K562 (cell line): ENCODE data around the gene OR5J2.

Experiments used
- ATF2 ChIP-seq: sonication (generic); formaldehyde crosslinking; IDR thresholded peaks from 2 replicates; pipeline ENCODE4 v1.8.1; 2022; ENCODE audit warnings: missing genetic modification reagents
- CTCF ChIP-seq, 3 experiments: IDR thresholded peaks in 2 of 3; conservative IDR thresholded peaks in 1 of 3; 2 replicates each; pipeline ENCODE4 v1.5.1; 2011 to 2012; ENCODE audit warnings: low read length in 3 of 3, mild to moderate bottlenecking in 3 of 3, control low read depth in 2 of 3, improper control_type of control experiment in 1 of 3, inconsistent platforms in 1 of 3, low read depth in 1 of 3, mixed read lengths in 1 of 3, moderate library complexity in 1 of 3; ENCODE audit not compliant: insufficient read depth in 2 of 3
- HMBOX1 ChIP-seq: sonication (generic); IDR thresholded peaks from 2 replicates; pipeline ENCODE4 v1.6.1; 2016

GRCh38 chr11:56172256-56172830, 4.1 kb upstream of the OR5J2 start:
- TF ChIP-seq HMBOX1: no peak
- TF ChIP-seq ATF2 (CRISPR knock-in tag): no peak
- no peak for TF ChIP-seq CTCF (IDR thresholded peaks at IDR 0.05 in 2 of 3, conservative IDR thresholded peaks at IDR 0.05 in 1 of 3; ENCODE audit: insufficient read depth in 2 of 3, low read depth in 1 of 3, low read length in 3 of 3)
